Mucosa of stomach (tissue), 1 donor: ENCODE data around the gene CSNK1D.
"Not testable (repeated sequence)": the region's sequence is repeated elsewhere in the genome, so short reads cannot be mapped to it uniquely, and the experiment has no call there.

ENCODE experiments used
- H3K27me3 ChIP-seq: one replicate; pipeline ENCODE4 v1.7.0; 2013; ENCODE audit warnings: mild to moderate bottlenecking, low read length; ENCODE audit not compliant: control insufficient read depth, insufficient read depth
- H3K36me3 ChIP-seq: one replicate; pipeline ENCODE4 v1.7.0; 2013; ENCODE audit warnings: low read length; ENCODE audit not compliant: control insufficient read depth, insufficient read depth
- H3K4me1 ChIP-seq: one replicate; pipeline ENCODE4 v1.7.0; 2013; ENCODE audit warnings: mild to moderate bottlenecking, low read length; ENCODE audit not compliant: control insufficient read depth, insufficient read depth
- H3K4me3 ChIP-seq: one replicate; pipeline ENCODE4 v1.7.0; 2013; ENCODE audit warnings: low read length
- H3K9ac ChIP-seq: one replicate; pipeline ENCODE4 v1.7.0; 2013; ENCODE audit warnings: mild to moderate bottlenecking, low read length, moderate library complexity
- H3K9me3 ChIP-seq: one replicate; pipeline ENCODE4 v1.7.0; 2013; ENCODE audit warnings: mild to moderate bottlenecking, low read length, moderate library complexity; ENCODE audit not compliant: control insufficient read depth
- donor health status: Pancreatic carcinoma.

Gene CSNK1D

DNA sequence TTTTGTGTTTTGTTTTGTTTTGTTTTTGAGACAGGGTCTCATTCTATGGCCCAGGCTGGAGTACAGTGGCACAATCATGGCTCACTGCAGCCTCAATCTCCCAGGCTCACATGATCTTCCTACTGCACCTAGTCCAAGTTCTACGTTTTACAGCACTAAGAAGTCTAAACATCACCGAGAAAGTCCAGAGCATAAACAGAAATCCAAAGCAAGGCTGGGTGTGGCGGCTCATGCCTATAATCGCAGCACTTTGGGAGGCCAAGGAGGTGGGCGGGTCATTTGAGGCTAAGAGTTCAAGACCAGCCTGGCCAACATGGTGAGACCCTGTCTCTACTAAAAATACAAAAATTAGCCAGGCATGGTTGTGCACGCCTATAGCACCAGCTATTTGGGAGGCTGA, 80.5 kb downstream of the CSNK1D start:
- H3K27me3 ChIP-seq, H3K9ac ChIP-seq, H3K4me3 ChIP-seq, H3K36me3 ChIP-seq, H3K4me1 ChIP-seq, H3K9me3 ChIP-seq: not testable (repeated sequence)
